CD4-positive, alpha-beta T cell (primary cell): ENCODE measurements around the gene DOCK4. TPM values are rescaled to one million over a fixed set of nuclear protein-coding genes. Genes with fewer than 3 reads are reported as not detected.

ENCODE experiments used
- ATAC-seq: fragments of 200-7000 bp; cut with Tn5 transposase; one replicate; pipeline ENCODE4 v1.10.0; 2022; ENCODE audit warnings: mild to moderate bottlenecking; ENCODE audit not compliant: poor library complexity
- CTCF ChIA-PET: fragments of 350-600 bp; sonication (Branson Sonifier 250); formaldehyde crosslinking; loops from one replicate; lab custom pipeline; 2021; ENCODE audit warnings: antibody characterized with exemption, inconsistent platforms; lab: Charles Lee
- POLR2A ChIA-PET: fragments of 350-600 bp; sonication (Branson Sonifier 250); formaldehyde crosslinking; loops from one replicate; lab custom pipeline; 2021; ENCODE audit warnings: antibody characterized with exemption, inconsistent platforms; lab: Charles Lee
- DNase-seq, 14 experiments: peaks; one replicate each; pipeline ENCODE4 v3.0.0-alpha.2; 2013 to 2020; ENCODE audit warnings: mixed read lengths in 2 of 14
- H3K27ac ChIP-seq, 2 donors: one replicate each; pipeline versions ENCODE4 v1.5.1 to v1.7.0; 2013; ENCODE audit warnings: low read length in 2 of 2, low read depth in 1 of 2, mild to moderate bottlenecking in 1 of 2
- H3K27me3 ChIP-seq, 2 experiments: 1 replicate in 1 of 2; 2 replicates in 1 of 2; pipeline versions ENCODE4 v1.6.1 to v1.7.0; 2013; ENCODE audit warnings: low read length in 2 of 2, control low read depth in 1 of 2, mild to moderate bottlenecking in 1 of 2, moderate library complexity in 1 of 2; ENCODE audit not compliant: insufficient read depth in 2 of 2, control insufficient read depth in 1 of 2
- H3K36me3 ChIP-seq: one replicate; pipeline ENCODE4 v1.6.1; 2013; ENCODE audit warnings: low read length, control low read depth; ENCODE audit not compliant: insufficient read depth
- H3K4me1 ChIP-seq: one replicate; pipeline ENCODE4 v1.6.1; 2013; ENCODE audit warnings: low read length, control low read depth; ENCODE audit not compliant: insufficient read depth
- H3K4me3 ChIP-seq: one replicate; pipeline ENCODE4 v1.5.1; 2013; ENCODE audit warnings: mild to moderate bottlenecking, low read length, moderate library complexity
- H3K9me3 ChIP-seq, 2 experiments: 1 replicate in 1 of 2; 2 replicates in 1 of 2; pipeline versions ENCODE4 v1.6.1 to v1.7.0; 2013; ENCODE audit warnings: low read length in 2 of 2, mild to moderate bottlenecking in 2 of 2, control low read depth in 1 of 2, moderate library complexity in 1 of 2; ENCODE audit not compliant: control insufficient read depth in 1 of 2, insufficient read depth in 1 of 2
- H3K27ac Mint-ChIP-seq: one replicate; pipeline ENCODE4 v1.8.0; 2020; ENCODE audit warnings: mixed read lengths
- H3K27me3 Mint-ChIP-seq: one replicate; pipeline ENCODE4 v1.8.0; 2021; ENCODE audit warnings: mixed read lengths
- H3K36me3 Mint-ChIP-seq: one replicate; pipeline ENCODE4 v1.8.0; 2021; ENCODE audit warnings: low read depth, mixed read lengths
- H3K4me1 Mint-ChIP-seq: one replicate; pipeline ENCODE4 v1.8.0; 2021; ENCODE audit warnings: low read depth, mixed read lengths
- H3K4me3 Mint-ChIP-seq: one replicate; pipeline ENCODE4 v1.8.0; 2020; ENCODE audit warnings: mild to moderate bottlenecking, mixed read lengths
- H3K9me3 Mint-ChIP-seq: one replicate; pipeline ENCODE4 v1.8.0; 2020; ENCODE audit warnings: mixed read lengths
- intact Hi-C, 2 experiments: fragments of 100-400 bp; cut with DNase I in 1 of 2; cut with micrococcal nuclease in 1 of 2; formaldehyde crosslinking; loops; one replicate each; pipeline versions ENCODE4 v1.15.1 to v1.9.0; 2023 to 2025; cut with DNase I, micrococcal nuclease
- total RNA-seq, 174 experiments: library from RNA in 2 of 174; stranded (reverse) in 2 of 174; gene quantifications; one replicate each; pipeline ENCODE4 v1.2.3 and lab custom pipeline; 2021 to 2026
- TF ChIP-seq, protein P1 (sequence below): fragments of 200-600 bp; IDR thresholded peaks from one replicate; pipeline ENCODE4 v1.8.0; 2022; ENCODE audit warnings: antibody characterized with exemption, mild to moderate bottlenecking

The DOCK4 gene
- total RNA-seq, 2 experiments from 2014 or later: 0.31 to 0.38 TPM

- Histone ChIP-seq H3K4me1 (no peaks in the 10 kb centered on the region), H3K9me3 (no peaks in the 10 kb centered on the region), H3K4me3 (no peak overlapping the region), H3K27ac (no peak overlapping the region), H3K27me3 (no peaks in the 10 kb centered on the region), H3K36me3 (no peaks in the 10 kb centered on the region)
- H3K27me3 Mint-ChIP-seq: peaks cover 4% of the 10 kb centered on the region
- H3K4me3 Mint-ChIP-seq: no peak overlapping the region
- ATAC-seq (no peak), DNase-seq (no peak)
- H3K9me3 Mint-ChIP-seq: no peaks in the 10 kb centered on the region
- no peak overlapping the region for H3K27ac Mint-ChIP-seq
- ChIA-PET CTCF (no interaction called here), POLR2A (no interaction called here)
- no peaks in the 10 kb centered on the region for H3K36me3 Mint-ChIP-seq
- TF ChIP-seq, protein P1, sequence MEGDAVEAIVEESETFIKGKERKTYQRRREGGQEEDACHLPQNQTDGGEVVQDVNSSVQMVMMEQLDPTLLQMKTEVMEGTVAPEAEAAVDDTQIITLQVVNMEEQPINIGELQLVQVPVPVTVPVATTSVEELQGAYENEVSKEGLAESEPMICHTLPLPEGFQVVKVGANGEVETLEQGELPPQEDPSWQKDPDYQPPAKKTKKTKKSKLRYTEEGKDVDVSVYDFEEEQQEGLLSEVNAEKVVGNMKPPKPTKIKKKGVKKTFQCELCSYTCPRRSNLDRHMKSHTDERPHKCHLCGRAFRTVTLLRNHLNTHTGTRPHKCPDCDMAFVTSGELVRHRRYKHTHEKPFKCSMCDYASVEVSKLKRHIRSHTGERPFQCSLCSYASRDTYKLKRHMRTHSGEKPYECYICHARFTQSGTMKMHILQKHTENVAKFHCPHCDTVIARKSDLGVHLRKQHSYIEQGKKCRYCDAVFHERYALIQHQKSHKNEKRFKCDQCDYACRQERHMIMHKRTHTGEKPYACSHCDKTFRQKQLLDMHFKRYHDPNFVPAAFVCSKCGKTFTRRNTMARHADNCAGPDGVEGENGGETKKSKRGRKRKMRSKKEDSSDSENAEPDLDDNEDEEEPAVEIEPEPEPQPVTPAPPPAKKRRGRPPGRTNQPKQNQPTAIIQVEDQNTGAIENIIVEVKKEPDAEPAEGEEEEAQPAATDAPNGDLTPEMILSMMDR: no peak
- no peaks in the 10 kb centered on the region for H3K4me1 Mint-ChIP-seq
- intact Hi-C loops: no loop called here
Measured at GRCh38 chr7:112031689-112032088, 174.5 kb downstream of the DOCK4 start.

DNA sequence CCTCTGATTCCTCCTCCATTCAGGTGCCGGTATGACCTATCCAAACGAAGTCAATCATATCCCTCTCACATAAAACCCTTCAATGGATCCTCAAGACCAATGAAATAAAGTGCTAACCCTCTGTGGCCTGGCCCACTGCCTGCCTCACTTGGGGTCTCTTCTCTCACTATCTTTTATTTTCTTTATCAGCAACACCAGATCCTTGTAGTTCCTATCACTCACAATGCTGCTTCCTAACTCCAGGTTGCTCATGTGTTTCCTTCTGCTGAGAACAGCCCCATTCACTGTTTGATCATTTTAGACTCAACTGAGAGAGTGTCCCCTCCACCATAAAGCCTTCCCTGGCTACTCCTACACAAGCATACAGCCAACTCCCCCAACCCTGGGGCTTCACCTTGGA, 180.6 kb downstream of the DOCK4 start:
- Mint-ChIP-seq H3K27ac (no peak overlapping the region), H3K9me3 (no peaks in the 10 kb centered on the region), H3K36me3 (no peaks in the 10 kb centered on the region), H3K27me3 (peaks cover 9% of the 10 kb centered on the region), H3K4me3 (no peak overlapping the region), H3K4me1 (no peaks in the 10 kb centered on the region)
- H3K9me3 ChIP-seq: no peaks in the 10 kb centered on the region
- no peak for DNase-seq
- no peak for ATAC-seq
- no peak overlapping the region for H3K27ac ChIP-seq
- no peaks in the 10 kb centered on the region for H3K27me3 ChIP-seq
- POLR2A ChIA-PET: no interaction called here
- H3K4me1 ChIP-seq: no peaks in the 10 kb centered on the region
- H3K4me3 ChIP-seq: no peak overlapping the region
- CTCF ChIA-PET: no interaction called here
- TF ChIP-seq, protein P1: no peak
- intact Hi-C loops: no loop called here
- H3K36me3 ChIP-seq: no peaks in the 10 kb centered on the region

DNA sequence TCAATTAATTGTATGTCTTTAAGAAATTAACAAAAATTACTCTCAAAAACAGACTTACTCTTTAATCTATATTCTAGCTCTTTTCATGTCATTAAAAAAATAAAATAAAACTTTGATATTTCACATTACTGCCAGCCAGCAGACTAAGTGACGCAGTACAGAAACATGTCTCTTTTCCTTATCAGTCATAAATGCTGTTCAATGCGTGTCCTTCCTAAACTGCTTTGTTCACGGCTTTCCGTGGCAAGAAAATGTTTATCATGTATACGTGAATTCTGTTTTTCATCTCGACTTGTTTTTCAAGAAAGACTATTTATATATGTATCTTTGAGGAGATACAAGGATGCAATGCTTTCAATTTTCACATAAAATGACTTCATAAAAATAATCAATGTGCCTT, 182.4 kb downstream of the DOCK4 start:
- no peak overlapping the region for H3K27ac Mint-ChIP-seq
- H3K27me3 ChIP-seq: no peaks in the 10 kb centered on the region
- TF ChIP-seq, protein P1: no peak
- H3K4me3 ChIP-seq: no peak overlapping the region
- H3K36me3 ChIP-seq: no peaks in the 10 kb centered on the region
- CTCF ChIA-PET: no interaction called here
- intact Hi-C loops: no loop called here
- H3K4me3 Mint-ChIP-seq: no peak overlapping the region
- H3K27me3 Mint-ChIP-seq: peaks cover 9% of the 10 kb centered on the region
- POLR2A ChIA-PET: no interaction called here
- no peaks in the 10 kb centered on the region for H3K9me3 ChIP-seq
- H3K4me1 Mint-ChIP-seq: no peaks in the 10 kb centered on the region
- H3K4me1 ChIP-seq: no peaks in the 10 kb centered on the region
- no peaks in the 10 kb centered on the region for H3K36me3 Mint-ChIP-seq
- no peaks in the 10 kb centered on the region for H3K9me3 Mint-ChIP-seq
- no peak for ATAC-seq
- no peak for DNase-seq
- no peak overlapping the region for H3K27ac ChIP-seq
